ENCODE data around the gene MAEA. TPM values are rescaled to one million over a fixed set of nuclear protein-coding genes. Genes with fewer than 3 reads are reported as not detected.

MAEA gene
- total RNA-seq, 1 donor from 2014 or later: 68.2 TPM

- Mint-ChIP-seq H3K9me3 (ENCODE audit: unreplicated experiment) (no peaks in the 10 kb centered on the region), H3K27ac (ENCODE audit: unreplicated experiment) (no peak overlapping the region), H3K4me1 (ENCODE audit: unreplicated experiment) (no peaks in the 10 kb centered on the region), H3K36me3 (ENCODE audit: low read depth, unreplicated experiment) (peaks cover 11% of the 10 kb centered on the region), H3K4me3 (ENCODE audit: unreplicated experiment) (no peak overlapping the region), H3K27me3 (ENCODE audit: unreplicated experiment) (peaks cover 4% of the 10 kb centered on the region)
- no peak for TF ChIP-seq CTCF (IDR thresholded peaks at IDR 0.05; ENCODE audit: unreplicated experiment)
- DNase-seq (ENCODE audit: low spot score): no peak
Measured at GRCh38 chr4:1359976-1360375, 70.3 kb downstream of the MAEA start.

GRCh38 chr4:1360423-1361283 is 71.0 kb downstream of the MAEA start:
- DNase-seq (ENCODE audit: low spot score): no peak
- Mint-ChIP-seq H3K27me3 (ENCODE audit: unreplicated experiment) (peaks cover 4% of the 10 kb centered on the region), H3K9me3 (ENCODE audit: unreplicated experiment) (no peaks in the 10 kb centered on the region), H3K4me1 (ENCODE audit: unreplicated experiment) (no peaks in the 10 kb centered on the region), H3K4me3 (ENCODE audit: unreplicated experiment) (no peak overlapping the region), H3K27ac (ENCODE audit: unreplicated experiment) (no peak overlapping the region), H3K36me3 (ENCODE audit: low read depth, unreplicated experiment) (peaks cover 11% of the 10 kb centered on the region)
- no peak for TF ChIP-seq CTCF (IDR thresholded peaks at IDR 0.05; ENCODE audit: unreplicated experiment)

GRCh38 chr4:1361431-1361830 is 71.7 kb downstream of the MAEA start:
- Mint-ChIP-seq H3K9me3 (ENCODE audit: unreplicated experiment) (no peaks in the 10 kb centered on the region), H3K4me1 (ENCODE audit: unreplicated experiment) (no peaks in the 10 kb centered on the region), H3K4me3 (ENCODE audit: unreplicated experiment) (no peak overlapping the region), H3K27me3 (ENCODE audit: unreplicated experiment) (peaks cover 2% of the 10 kb centered on the region), H3K36me3 (ENCODE audit: low read depth, unreplicated experiment) (peaks cover 11% of the 10 kb centered on the region), H3K27ac (ENCODE audit: unreplicated experiment) (no peak overlapping the region)
- DNase-seq (ENCODE audit: low spot score): no peak
- no peak for TF ChIP-seq CTCF (IDR thresholded peaks at IDR 0.05; ENCODE audit: unreplicated experiment)

GRCh38 chr4:1362046-1362445 is 72.4 kb downstream of the MAEA start:
- H3K27me3 Mint-ChIP-seq (ENCODE audit: unreplicated experiment): peaks cover 2% of the 10 kb centered on the region
- peaks cover 11% of the 10 kb centered on the region for H3K36me3 Mint-ChIP-seq (ENCODE audit: low read depth, unreplicated experiment)
- H3K4me3 Mint-ChIP-seq (ENCODE audit: unreplicated experiment): no peak overlapping the region
- TF ChIP-seq CTCF (IDR thresholded peaks at IDR 0.05; ENCODE audit: unreplicated experiment): no peak
- no peak for DNase-seq (ENCODE audit: low spot score)
- no peaks in the 10 kb centered on the region for H3K4me1 Mint-ChIP-seq (ENCODE audit: unreplicated experiment)
- H3K9me3 Mint-ChIP-seq (ENCODE audit: unreplicated experiment): no peaks in the 10 kb centered on the region
- H3K27ac Mint-ChIP-seq (ENCODE audit: unreplicated experiment): no peak overlapping the region

- no peak for TF ChIP-seq CTCF (IDR thresholded peaks at IDR 0.05; ENCODE audit: unreplicated experiment)
Measured at GRCh38 chr4:1362521-1362920, 72.8 kb downstream of the MAEA start.

More at GRCh38 chr4:1362521-1362920, 72.8 kb downstream of the MAEA start:
- Mint-ChIP-seq H3K4me1 (ENCODE audit: unreplicated experiment) (no peaks in the 10 kb centered on the region), H3K27me3 (ENCODE audit: unreplicated experiment) (peaks cover 2% of the 10 kb centered on the region), H3K27ac (ENCODE audit: unreplicated experiment) (no peak overlapping the region), H3K4me3 (ENCODE audit: unreplicated experiment) (no peak overlapping the region), H3K9me3 (ENCODE audit: unreplicated experiment) (no peaks in the 10 kb centered on the region), H3K36me3 (ENCODE audit: low read depth, unreplicated experiment) (peaks cover 11% of the 10 kb centered on the region)
- no peak for DNase-seq (ENCODE audit: low spot score)
